SK-N-SH (cell line): Measurements from ENCODE around the gene CDK9.

Experiments
- EZH2phosphoT487 ChIP-seq: fragments of 200-600 bp; sonication (generic); IDR thresholded peaks from 2 replicates; pipeline ENCODE4 v1.6.1; 2017; ENCODE audit warnings: low read depth, mixed run types, mild to moderate bottlenecking, antibody characterized with exemption, moderate library complexity, borderline replicate concordance
- GABPA ChIP-seq: IDR thresholded peaks from 2 replicates; pipeline ENCODE4 v1.4.0; 2012; ENCODE audit warnings: low read depth, mild to moderate bottlenecking
- JUND ChIP-seq: IDR thresholded peaks from 2 replicates; pipeline ENCODE4 v1.4.0; 2012
- MEF2A ChIP-seq: IDR thresholded peaks from 2 replicates; pipeline ENCODE4 v1.4.0; 2012; ENCODE audit warnings: low read depth, borderline replicate concordance
- SMC3 ChIP-seq: IDR thresholded peaks from 2 replicates; pipeline ENCODE4 v1.6.1; 2012; ENCODE audit warnings: low read depth, low read length, improper control_type of control experiment
- TF ChIP-seq, protein P1 (sequence below): fragments of 200-600 bp; sonication (generic); IDR thresholded peaks from 2 replicates; pipeline ENCODE4 v1.6.1; 2017; ENCODE audit warnings: antibody characterized with exemption, mild to moderate bottlenecking, moderate library complexity

DNA sequence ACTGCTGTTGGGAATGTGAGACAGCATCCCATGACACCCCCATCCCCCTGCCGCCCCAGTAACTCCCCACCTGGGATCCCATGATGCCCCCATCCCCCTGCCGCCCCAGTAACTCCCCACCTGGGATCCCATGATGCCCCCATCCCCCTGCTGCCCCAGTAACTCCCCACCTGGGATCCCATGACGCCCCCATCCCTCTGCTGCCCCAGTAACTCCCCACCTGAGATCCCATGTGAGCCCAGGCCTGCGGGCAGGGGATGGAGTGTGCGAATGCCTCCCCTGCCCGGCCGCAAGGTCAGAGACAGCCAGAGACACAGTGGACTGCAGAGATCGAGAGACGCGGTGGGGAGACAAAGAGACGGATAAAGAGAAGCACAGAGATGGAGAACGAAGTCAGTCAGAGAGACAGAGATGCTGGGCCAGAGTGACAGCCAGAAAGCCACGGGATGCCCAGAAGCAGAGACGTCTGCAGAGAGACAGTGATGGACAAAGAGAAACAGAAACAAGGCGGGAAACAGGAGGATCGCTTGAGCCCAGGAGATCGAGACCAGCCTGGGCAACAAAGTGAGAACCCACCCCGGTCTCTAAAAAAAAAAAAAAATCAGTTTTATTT lies 8.4 kb upstream of the CDK9 start:
- TF ChIP-seq JUND (no peak), MEF2A (no peak), SMC3 (no peak), EZH2phosphoT487 (no peak), GABPA (no peak)
- TF ChIP-seq, protein P1, sequence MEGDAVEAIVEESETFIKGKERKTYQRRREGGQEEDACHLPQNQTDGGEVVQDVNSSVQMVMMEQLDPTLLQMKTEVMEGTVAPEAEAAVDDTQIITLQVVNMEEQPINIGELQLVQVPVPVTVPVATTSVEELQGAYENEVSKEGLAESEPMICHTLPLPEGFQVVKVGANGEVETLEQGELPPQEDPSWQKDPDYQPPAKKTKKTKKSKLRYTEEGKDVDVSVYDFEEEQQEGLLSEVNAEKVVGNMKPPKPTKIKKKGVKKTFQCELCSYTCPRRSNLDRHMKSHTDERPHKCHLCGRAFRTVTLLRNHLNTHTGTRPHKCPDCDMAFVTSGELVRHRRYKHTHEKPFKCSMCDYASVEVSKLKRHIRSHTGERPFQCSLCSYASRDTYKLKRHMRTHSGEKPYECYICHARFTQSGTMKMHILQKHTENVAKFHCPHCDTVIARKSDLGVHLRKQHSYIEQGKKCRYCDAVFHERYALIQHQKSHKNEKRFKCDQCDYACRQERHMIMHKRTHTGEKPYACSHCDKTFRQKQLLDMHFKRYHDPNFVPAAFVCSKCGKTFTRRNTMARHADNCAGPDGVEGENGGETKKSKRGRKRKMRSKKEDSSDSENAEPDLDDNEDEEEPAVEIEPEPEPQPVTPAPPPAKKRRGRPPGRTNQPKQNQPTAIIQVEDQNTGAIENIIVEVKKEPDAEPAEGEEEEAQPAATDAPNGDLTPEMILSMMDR = no peak
